HCT116 (cell line): ENCODE measurements around the gene GIT2. TPM values are rescaled to one million over a fixed set of nuclear protein-coding genes. Genes with fewer than 3 reads are reported as not detected.

ENCODE experiments used
- ATAC-seq: fragments of 200-7000 bp; cut with Tn5 transposase; 2 replicates; pipeline ENCODE4 v1.9.1; 2020; ENCODE audit warnings: mild to moderate bottlenecking, moderate library complexity
- BruUV-seq: library from RNA; stranded (reverse); fragments of 400-500 nt; replicated peaks from 2 replicates; lab custom pipeline; 2021; lab: Mats Ljungman, UMichigan
- CTCF ChIA-PET: fragments of 300-600 bp; sonication (Branson Sonifier 250); formaldehyde crosslinking; loops from one replicate; lab custom pipeline; 2021; ENCODE audit warnings: antibody characterized with exemption; lab: Charles Lee
- POLR2A ChIA-PET: fragments of 300-600, 350-600 bp; sonication (Branson Sonifier 250); formaldehyde crosslinking; loops from one replicate; lab custom pipeline; 2021; ENCODE audit warnings: antibody characterized with exemption; lab: Charles Lee
- RAD21 ChIA-PET, 2 experiments: fragments of 300-600 bp; sonication (Branson Sonifier 250); formaldehyde crosslinking; loops; one replicate each; lab custom pipeline; 2023; ENCODE audit warnings: low total read pairs in 2 of 2; ENCODE audit not compliant: uncharacterized antibody in 2 of 2, unreplicated experiment in 2 of 2, low non-redundant PET in 1 of 2; lab: Charles Lee
- DNase-seq: peaks from one replicate; pipeline ENCODE4 v3.0.0-alpha.2; 2010; ENCODE audit warnings: low read depth, low spot score
- H2AFZ ChIP-seq: fragments of 200-600 bp; shearing (Covaris generic), sonication (generic); 2 replicates; pipeline ENCODE4 v1.6.1; 2017; ENCODE audit warnings: low read depth, mixed run types, mixed read lengths, antibody characterized with exemption, low read length; ENCODE audit not compliant: poor library complexity, severe bottlenecking
- H3K27ac ChIP-seq: 2 replicates; pipeline ENCODE4 v1.5.1; 2012; ENCODE audit warnings: low read depth, low read length
- H3K27me3 ChIP-seq: fragments of 200-600 bp; sonication (generic); 2 replicates; pipeline ENCODE4 v1.6.1; 2016; ENCODE audit warnings: mixed run types, low read length, mixed read lengths; ENCODE audit not compliant: insufficient read depth
- H3K36me3 ChIP-seq, 2 experiments: fragments of 200-500 bp in 1 of 2; fragments of 200-600 bp in 1 of 2; sonication (Bioruptor generic) in 1 of 2; sonication (generic) in 1 of 2; 2 replicates each; pipeline versions ENCODE4 v1.5.1 to v1.6.1; 2014 to 2016; ENCODE audit warnings: low read length in 2 of 2, inconsistent platforms in 1 of 2, mixed read lengths in 1 of 2, mixed run types in 1 of 2; ENCODE audit not compliant: insufficient read depth in 2 of 2, control insufficient read depth in 1 of 2
- H3K4me1 ChIP-seq, 2 experiments: fragments of 200-600 bp in 1 of 2; sonication (generic) in 1 of 2; 2 replicates each; pipeline versions ENCODE4 v1.5.1 to v1.6.1; 2012 to 2017; ENCODE audit warnings: low read length in 2 of 2, inconsistent platforms in 1 of 2, mild to moderate bottlenecking in 1 of 2, mixed read lengths in 1 of 2, mixed run types in 1 of 2, moderate library complexity in 1 of 2; ENCODE audit not compliant: insufficient read depth in 2 of 2, control insufficient read depth in 1 of 2
- H3K4me2 ChIP-seq: fragments of 200-600 bp; sonication (generic); 2 replicates; pipeline ENCODE4 v1.6.1; 2017; ENCODE audit warnings: mixed run types, low read length, mixed read lengths
- H3K4me3 ChIP-seq, 2 experiments: fragments of 200-600 bp in 1 of 2; sonication (generic) in 1 of 2; replicated peaks in 1 of 2; 2 replicates each; pipeline ENCODE4 v1.5.1; 2011 to 2016; ENCODE audit warnings: low read length in 2 of 2, control low read depth in 1 of 2, low read depth in 1 of 2, mild to moderate bottlenecking in 1 of 2, mixed read lengths in 1 of 2, mixed run types in 1 of 2
- H3K79me2 ChIP-seq: fragments of 200-600 bp; sonication (generic); 2 replicates; pipeline ENCODE4 v1.6.1; 2017; ENCODE audit warnings: mild to moderate bottlenecking, mixed run types, low read length, moderate library complexity, mixed read lengths; ENCODE audit not compliant: insufficient read depth
- H3K9ac ChIP-seq: fragments of 200-600 bp; sonication (generic); 2 replicates; pipeline ENCODE4 v1.6.1; 2016; ENCODE audit warnings: low read length, mixed read lengths
- H3K9me2 ChIP-seq: fragments of 200-600 bp; sonication (generic), shearing (Covaris generic); 2 replicates; pipeline ENCODE4 v1.6.1; 2017; ENCODE audit warnings: mixed run types, mild to moderate bottlenecking, moderate library complexity; ENCODE audit not compliant: insufficient read depth
- H3K9me3 ChIP-seq, 2 experiments: fragments of 200-500 bp in 1 of 2; fragments of 200-600 bp in 1 of 2; sonication (Bioruptor generic) in 1 of 2; sonication (generic) in 1 of 2; 2 replicates each; pipeline ENCODE4 v1.6.1; 2014 to 2017; ENCODE audit warnings: low read length in 2 of 2, mixed read lengths in 2 of 2, inconsistent platforms in 1 of 2, low read depth in 1 of 2, mild to moderate bottlenecking in 1 of 2, mixed run types in 1 of 2, moderate library complexity in 1 of 2; ENCODE audit not compliant: control insufficient read depth in 1 of 2, insufficient read depth in 1 of 2
- H4K20me1 ChIP-seq: fragments of 200-600 bp; sonication (generic), shearing (Covaris generic); 2 replicates; pipeline ENCODE4 v1.6.1; 2017; ENCODE audit warnings: mixed run types, mild to moderate bottlenecking, moderate library complexity; ENCODE audit not compliant: insufficient read depth
- CBX3 ChIP-seq: IDR thresholded peaks from 2 replicates; pipeline ENCODE4 v1.6.1; 2012; ENCODE audit warnings: low read depth
- CEBPB ChIP-seq: IDR thresholded peaks from 2 replicates; pipeline ENCODE4 v1.6.1; 2012; ENCODE audit warnings: low read depth
- CTCF ChIP-seq, 3 experiments: fragments of 200-600 bp in 1 of 3; sonication (generic) in 1 of 3; IDR thresholded peaks in 2 of 3; conservative IDR thresholded peaks in 1 of 3; 2 replicates each; pipeline ENCODE4 v1.5.1; 2012 to 2017; ENCODE audit warnings: low read depth in 2 of 3, low read length in 2 of 3, antibody characterized with exemption in 1 of 3, borderline replicate concordance in 1 of 3, control low read depth in 1 of 3, mild to moderate bottlenecking in 1 of 3, mixed read lengths in 1 of 3, mixed run types in 1 of 3, moderate library complexity in 1 of 3; ENCODE audit not compliant: insufficient read depth in 1 of 3
- ELF1 ChIP-seq: IDR thresholded peaks from 2 replicates; pipeline ENCODE4 v1.6.1; 2012; ENCODE audit warnings: low read depth, borderline replicate concordance
- EZH2 ChIP-seq: fragments of 200-600 bp; sonication (generic); IDR thresholded peaks from 2 replicates; pipeline ENCODE4 v1.6.1; 2017; ENCODE audit warnings: antibody characterized with exemption, mixed run types
- EZH2phosphoT487 ChIP-seq: fragments of 200-600 bp; IDR thresholded peaks from 2 replicates; pipeline ENCODE4 v1.6.1; 2018; ENCODE audit warnings: antibody characterized with exemption, borderline replicate concordance
- MAX ChIP-seq: IDR thresholded peaks from 2 replicates; pipeline ENCODE4 v1.6.1; 2012
- POLR2A ChIP-seq: IDR thresholded peaks from 2 replicates; pipeline ENCODE4 v1.7.0; 2011; ENCODE audit warnings: borderline replicate concordance; ENCODE audit not compliant: insufficient read depth, insufficient read length; ENCODE audit errors: extremely low read depth
- POLR2AphosphoS5 ChIP-seq: IDR thresholded peaks from 2 replicates; pipeline ENCODE4 v1.6.1; 2011; ENCODE audit warnings: mild to moderate bottlenecking, low read depth, low read length, moderate library complexity
- RAD21 ChIP-seq: IDR thresholded peaks from 2 replicates; pipeline ENCODE4 v1.6.1; 2012; ENCODE audit warnings: low read depth, mild to moderate bottlenecking
- SIN3A ChIP-seq: IDR thresholded peaks from 2 replicates; pipeline ENCODE4 v1.6.1; 2012; ENCODE audit warnings: low read depth
- SP1 ChIP-seq: IDR thresholded peaks from 2 replicates; pipeline ENCODE4 v1.6.1; 2012; ENCODE audit warnings: low read depth
- SRF ChIP-seq: IDR thresholded peaks from 2 replicates; pipeline ENCODE4 v1.6.1; 2012; ENCODE audit warnings: low read depth
- YY1 ChIP-seq: IDR thresholded peaks from 2 replicates; pipeline ENCODE4 v1.6.1; 2011; ENCODE audit warnings: low read length, low read depth, moderate library complexity, mild to moderate bottlenecking; ENCODE audit not compliant: insufficient replicate concordance; ENCODE audit errors: extremely low read depth
- ZBTB33 ChIP-seq: IDR thresholded peaks from 2 replicates; pipeline ENCODE4 v1.6.1; 2011; ENCODE audit warnings: mild to moderate bottlenecking, low read length, moderate library complexity; ENCODE audit not compliant: insufficient replicate concordance; ENCODE audit errors: extremely low read depth
- ZFX ChIP-seq: fragments of 450-650 bp; IDR thresholded peaks from 2 replicates; pipeline ENCODE4 v1.6.1; 2017
- intact Hi-C: fragments of 100-400 bp; cut with micrococcal nuclease; formaldehyde crosslinking; loops from 2 replicates; pipeline ENCODE4 v1.10.0; 2022
- total RNA-seq: library from RNA; stranded (reverse); gene quantifications from one replicate; pipeline ENCODE4 v1.2.1, GENCODE V29; 2021; ENCODE audit not compliant: unreplicated experiment

GIT2 gene
- total RNA-seq, 1 experiment from 2014 or later = 21.5 TPM

- Histone ChIP-seq H3K27ac (no peak overlapping the region), H3K4me1 (0 out of 4 replicates have a peak, but pooled peaks cover 0 to 5% of the 10 kb centered on the region in 2 experiments), H2AFZ (no peak overlapping the region), H3K9me2 (no peaks in the 10 kb centered on the region), H3K4me3 (no peak overlapping the region), H3K79me2 (no peaks in the 10 kb centered on the region), H4K20me1 (no peaks in the 10 kb centered on the region), H3K9ac (no peak overlapping the region), H3K9me3 (no peaks in the 10 kb centered on the region), H3K36me3 (peaks cover 5 to 10% of the 10 kb centered on the region in 2 experiments; a peak in 2 of 4 replicates), H3K27me3 (no peaks in the 10 kb centered on the region), H3K4me2 (no peak overlapping the region)
- ATAC-seq (no peak), DNase-seq (no peak)
- no peak for TF ChIP-seq POLR2AphosphoS5
- no peak for TF ChIP-seq EZH2
- TF ChIP-seq EZH2phosphoT487 = no peak
- TF ChIP-seq CEBPB = no peak
- TF ChIP-seq YY1 = no peak
- no peak for TF ChIP-seq ZBTB33
- TF ChIP-seq RAD21 = no peak
- TF ChIP-seq CBX3 = no peak
- no peak for TF ChIP-seq ZFX
- no peak for TF ChIP-seq POLR2A
- TF ChIP-seq SP1 = no peak
- no peak for TF ChIP-seq MAX
- TF ChIP-seq ELF1 = no peak
- TF ChIP-seq SIN3A = no peak
- TF ChIP-seq SRF = no peak
- no peak for TF ChIP-seq CTCF (IDR thresholded peaks at IDR 0.05 in 2 of 3, conservative IDR thresholded peaks at IDR 0.05 in 1 of 3; ENCODE audit: borderline replicate concordance in 1 of 3, insufficient read depth in 1 of 3, low read depth in 2 of 3, low read length in 2 of 3)
- no TSS peak for BruUV-seq
- ChIA-PET POLR2A (no interaction called here), RAD21 (no interaction called here), CTCF (no interaction called here)
- intact Hi-C loops = no loop called here
Observed at GRCh38 chr12:109961201-109961600, 35.0 kb downstream of the GIT2 start.
